Endothelial cell (in vitro differentiated cells): Measurements from ENCODE around the gene KMO. TPM values are rescaled to one million over a fixed set of nuclear protein-coding genes. Genes with fewer than 3 reads are reported as not detected.

Experiments
- total RNA-seq: library from RNA; stranded (reverse); fragmentation: NEBNext Ultra II Directional; extraction: Animal tissue kit (Norgen Biotek cat#: 25700); gene quantifications from one replicate; pipeline ENCODE4 v1.2.1, GENCODE V29; 2021; ENCODE audit not compliant: unreplicated experiment

The KMO gene
- total RNA-seq, 1 donor from 2014 or later, result not detected

Other genes starting within 250 kb of the KMO start
- 1.4 TPM for gene RGS7, start 175.2 kb upstream of the KMO start, total RNA-seq
- 55.9 TPM for gene FH, start 12.6 kb upstream of the KMO start, total RNA-seq
- 15.2 TPM for gene CHML, start 108.0 kb downstream of the KMO start, total RNA-seq
- gene OPN3, start 108.0 kb downstream of the KMO start, total RNA-seq, result 19.7 TPM
- gene WDR64, start 119.9 kb downstream of the KMO start, total RNA-seq, result 0.80 TPM